A673 (cell line): ENCODE results near the gene GRM1. TPM values are rescaled to one million over a fixed set of nuclear protein-coding genes. Genes with fewer than 3 reads are reported as not detected.

Source experiments
- BruUV-seq: library from RNA; stranded (reverse); fragments of 400-500 nt; replicated peaks from 2 replicates; lab custom pipeline; 2021; lab: Mats Ljungman, UMichigan
- CTCF ChIA-PET: fragments of 300-600 bp; sonication (Branson Sonifier 250); formaldehyde crosslinking; loops from one replicate; lab custom pipeline; 2022; ENCODE audit warnings: antibody characterized with exemption; lab: Charles Lee
- POLR2A ChIA-PET: fragments of 300-600 bp; sonication (Branson Sonifier 250); formaldehyde crosslinking; loops from one replicate; lab custom pipeline; 2022; ENCODE audit warnings: antibody characterized with exemption; ENCODE audit not compliant: low non-redundant PET; lab: Charles Lee
- DNase-seq: peaks from one replicate; pipeline ENCODE4 v3.0.0-alpha.2; 2015; ENCODE audit warnings: low spot score
- H3K27ac ChIP-seq: fragments of 200-600 bp; sonication (generic); 2 replicates; pipeline ENCODE4 v1.5.1; 2016; ENCODE audit warnings: mixed run types, low read depth, mild to moderate bottlenecking, mixed read lengths, antibody characterized with exemption, low read length; ENCODE audit not compliant: poor library complexity, severe bottlenecking
- H3K27me3 ChIP-seq: fragments of 200-600 bp; sonication (generic); replicated peaks from 2 replicates; pipeline ENCODE4 v1.6.1; 2017; ENCODE audit warnings: mixed run types, low read depth, mild to moderate bottlenecking, mixed read lengths, antibody characterized with exemption, low read length; ENCODE audit not compliant: insufficient read depth, poor library complexity
- H3K36me3 ChIP-seq: fragments of 200-600 bp; sonication (generic); 2 replicates; pipeline ENCODE4 v1.6.1; 2016; ENCODE audit warnings: mixed run types, mild to moderate bottlenecking, mixed read lengths, antibody characterized with exemption, low read length; ENCODE audit not compliant: insufficient read depth, poor library complexity, severe bottlenecking
- H3K4me1 ChIP-seq: fragments of 200-600 bp; sonication (generic); 2 replicates; pipeline ENCODE4 v1.6.1; 2017; ENCODE audit warnings: mixed run types, mild to moderate bottlenecking, mixed read lengths, antibody characterized with exemption, low read length; ENCODE audit not compliant: insufficient read depth, poor library complexity, severe bottlenecking
- H3K4me3 ChIP-seq: fragments of 200-600 bp; sonication (generic); 2 replicates; pipeline ENCODE4 v1.5.1; 2016; ENCODE audit warnings: low read depth, mixed run types, mild to moderate bottlenecking, mixed read lengths, low read length; ENCODE audit not compliant: poor library complexity, severe bottlenecking
- H3K9me3 ChIP-seq: fragments of 200-600 bp; sonication (generic); 2 replicates; pipeline ENCODE4 v1.6.1; 2016; ENCODE audit warnings: mixed run types, low read depth, mild to moderate bottlenecking, mixed read lengths, antibody characterized with exemption, low read length; ENCODE audit not compliant: poor library complexity, severe bottlenecking
- CTCF ChIP-seq: fragments of 300-800, 200-600 bp; sonication (generic); conservative IDR thresholded peaks from 2 replicates; pipeline ENCODE4 v1.5.1; 2017; ENCODE audit warnings: low read depth, mild to moderate bottlenecking, antibody characterized with exemption, low read length, moderate library complexity, mixed read lengths
- EZH2 ChIP-seq: fragments of 200-600 bp; sonication (generic); IDR thresholded peaks from 2 replicates; pipeline ENCODE4 v1.6.1; 2017; ENCODE audit warnings: borderline replicate concordance, low read depth, mild to moderate bottlenecking, mixed read lengths, antibody characterized with exemption, low read length; ENCODE audit not compliant: poor library complexity, severe bottlenecking
- intact Hi-C: fragments of 100-400 bp; cut with micrococcal nuclease; formaldehyde crosslinking; loops from one replicate; pipeline ENCODE4 v1.10.0; 2022; ENCODE audit not compliant: unreplicated experiment
- total RNA-seq: library from RNA; stranded (reverse); gene quantifications from 2 replicates; pipeline ENCODE4 v1.2.3, GENCODE V29; 2021

The GRM1 gene
- total RNA-seq, 1 experiment from 2014 or later: 0.11 TPM

GRCh38 chr6:146028252-146028795 is 538 bp upstream of the GRM1 start:
- H3K9me3 ChIP-seq: no peaks in the 10 kb centered on the region
- no peaks in the 10 kb centered on the region for H3K36me3 ChIP-seq
- peak; percentile 55 for DNase-seq
- H3K27ac ChIP-seq: no peak overlapping the region
- no peaks in the 10 kb centered on the region for H3K4me1 ChIP-seq
- peak; percentile 6 for TF ChIP-seq EZH2
- no peak for TF ChIP-seq CTCF
- POLR2A ChIA-PET: no interaction called here
- CTCF ChIA-PET: interaction anchor here (1.0 kb wide), 1 partner anchor 12 kb away, joined by 3 read pairs; no protein-coding TSS in a partner anchor
- no TSS peak for BruUV-seq
- intact Hi-C loops: no loop called here
- H3K4me3 ChIP-seq: no peak overlapping the region
- H3K27me3 ChIP-seq: peaks cover 79% of the 10 kb centered on the region

GRCh38 chr6:146029573-146030184 is 817 bp downstream of the GRM1 start:
- no peaks in the 10 kb centered on the region for H3K9me3 ChIP-seq
- ChIA-PET POLR2A (no interaction called here), CTCF (no interaction called here)
- no peak for DNase-seq
- no peaks in the 10 kb centered on the region for H3K4me1 ChIP-seq
- no peak overlapping the region for H3K4me3 ChIP-seq
- no peak overlapping the region for H3K27ac ChIP-seq
- peaks cover 92% of the 10 kb centered on the region for H3K27me3 ChIP-seq
- intact Hi-C loops: no loop called here
- TF ChIP-seq EZH2: no peak
- TF ChIP-seq CTCF: no peak
- no peaks in the 10 kb centered on the region for H3K36me3 ChIP-seq
- BruUV-seq: no TSS peak

- no peak for TF ChIP-seq CTCF
- no peak for TF ChIP-seq EZH2
- Histone ChIP-seq H3K27me3 (peaks cover 88% of the 10 kb centered on the region), H3K36me3 (no peaks in the 10 kb centered on the region), H3K9me3 (no peaks in the 10 kb centered on the region), H3K4me1 (no peaks in the 10 kb centered on the region), H3K27ac (no peak overlapping the region), H3K4me3 (no peak overlapping the region)
- intact Hi-C loops: no loop called here
- POLR2A ChIA-PET: no interaction called here
- CTCF ChIA-PET: no interaction called here
- no TSS peak for BruUV-seq
- no peak for DNase-seq
These were observed 3.5 kb downstream of the GRM1 start for GRCh38 chr6:146032387-146032786.
